ENCODE results near the gene SNAP29. TPM values are rescaled to one million over a fixed set of nuclear protein-coding genes. Genes with fewer than 3 reads are reported as not detected.
"Not testable (repeated sequence)": the region's sequence is repeated elsewhere in the genome, so short reads cannot be mapped to it uniquely, and the experiment has no call there.

Gene SNAP29
- total and polyA plus RNA-seq, 4 experiments from 2014 or later: 18.8 to 27.8 (median 25.3) TPM

DNA sequence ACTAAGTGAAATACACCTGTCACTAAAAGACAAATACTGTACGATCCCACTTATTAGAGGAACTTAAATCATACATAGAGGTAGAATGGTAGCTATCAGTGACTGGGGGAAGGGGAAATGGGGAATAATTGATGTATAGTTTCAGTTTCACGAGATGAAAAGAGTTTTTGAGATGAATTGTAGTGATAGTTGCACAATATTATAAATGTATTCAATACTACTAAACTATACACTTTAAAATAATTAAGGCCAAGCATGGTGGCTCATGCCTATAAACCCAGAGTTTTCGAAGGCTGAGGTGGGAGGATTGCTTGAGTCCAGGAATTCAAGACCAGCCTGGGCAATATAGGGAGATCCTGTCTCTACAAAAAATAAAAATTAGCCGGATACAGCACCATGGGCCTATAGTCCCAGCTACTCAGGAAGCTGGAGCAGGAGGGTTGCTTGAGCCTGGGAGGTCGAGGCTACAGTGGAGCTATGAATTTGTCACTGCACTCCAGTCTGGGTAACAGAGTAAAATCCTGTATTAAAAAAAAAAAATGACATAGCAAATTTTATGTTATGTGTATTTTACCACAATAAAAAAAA is 44.5 kb upstream of the SNAP29 start:
- no peaks in the 10 kb centered on the region for H3K27me3 Mint-ChIP-seq
- Histone ChIP-seq H3K4me1 (ENCODE audit: insufficient read depth, low read length) (no peaks in the 10 kb centered on the region), H3K36me3 (ENCODE audit: insufficient read depth, low read length) (peaks cover 44% of the 10 kb centered on the region), H3K4me3 (ENCODE audit: low read length in 2 of 2) (no peak overlapping the region), H3K27me3 (ENCODE audit: insufficient read depth, low read length) (no peaks in the 10 kb centered on the region), H3K9me3 (ENCODE audit: control insufficient read depth in 1 of 2, low read length in 2 of 2) (no peaks in the 10 kb centered on the region), H3K27ac (ENCODE audit: low read depth, low read length) (no peak overlapping the region)
- peaks cover 59 to 78% of the 10 kb centered on the region in 2 donors for H3K36me3 Mint-ChIP-seq
- H3K4me1 Mint-ChIP-seq: peaks cover 0 to 2% (median 0%) of the 10 kb centered on the region in 4 donors
- CTCF ChIA-PET (ENCODE audit: partially characterized antibody): no interaction called here
- H3K27ac Mint-ChIP-seq: peak overlapping the region in 1 of 7 donors; percentile 36
- no peaks in the 10 kb centered on the region for H3K9me3 Mint-ChIP-seq
- intact Hi-C loops (cut with micrococcal nuclease): no loop called here
- POLR2A ChIA-PET (ENCODE audit: partially characterized antibody): no interaction called here
- no peak for DNase-seq
- H3K4me3 Mint-ChIP-seq: peak overlapping the region in 1 of 8 donors; percentile 52

GRCh38 chr22:20815477-20816050 is 43.2 kb upstream of the SNAP29 start:
- Histone ChIP-seq H3K27me3 (ENCODE audit: insufficient read depth, low read length) (no peaks in the 10 kb centered on the region), H3K27ac (ENCODE audit: low read depth, low read length) (no peak overlapping the region), H3K4me1 (ENCODE audit: insufficient read depth, low read length) (no peaks in the 10 kb centered on the region), H3K36me3 (ENCODE audit: insufficient read depth, low read length) (peaks cover 48% of the 10 kb centered on the region), H3K9me3 (ENCODE audit: control insufficient read depth in 1 of 2, low read length in 2 of 2) (no peaks in the 10 kb centered on the region), H3K4me3 (ENCODE audit: low read length in 2 of 2) (no peak overlapping the region)
- intact Hi-C loops (cut with micrococcal nuclease): no loop called here
- Mint-ChIP-seq H3K9me3 (no peaks in the 10 kb centered on the region), H3K27me3 (no peaks in the 10 kb centered on the region), H3K27ac (peak overlapping the region in 4 of 7 donors; percentile 0 to 77 (median 8)), H3K4me1 (peaks cover 0 to 2% (median 0%) of the 10 kb centered on the region in 4 donors), H3K4me3 (no peak overlapping the region), H3K36me3 (peaks cover 62 to 79% of the 10 kb centered on the region in 2 donors)
- DNase-seq: no peak
- CTCF ChIA-PET (ENCODE audit: partially characterized antibody): interaction anchor here (0.7 kb wide), 1 partner anchor 14 kb away, joined by 3 read pairs; no protein-coding TSS in a partner anchor
- POLR2A ChIA-PET (ENCODE audit: partially characterized antibody): no interaction called here

- Histone ChIP-seq H3K27me3 (ENCODE audit: insufficient read depth, low read length) (no peaks in the 10 kb centered on the region), H3K27ac (ENCODE audit: low read depth, low read length) (no peak overlapping the region), H3K4me1 (ENCODE audit: insufficient read depth, low read length) (no peaks in the 10 kb centered on the region), H3K9me3 (ENCODE audit: control insufficient read depth in 1 of 2, low read length in 2 of 2) (no peaks in the 10 kb centered on the region), H3K4me3 (ENCODE audit: low read length in 2 of 2) (no peak overlapping the region), H3K36me3 (ENCODE audit: insufficient read depth, low read length) (peaks cover 43% of the 10 kb centered on the region)
- DNase-seq: no peak
- H3K27me3 Mint-ChIP-seq: no peaks in the 10 kb centered on the region
- H3K27ac Mint-ChIP-seq: peak overlapping the region in 1 of 7 donors; percentile 53
- intact Hi-C loops (cut with micrococcal nuclease): no loop called here
- H3K4me1 Mint-ChIP-seq: no peaks in the 10 kb centered on the region
- peaks cover 56 to 73% of the 10 kb centered on the region in 2 donors for H3K36me3 Mint-ChIP-seq
- no peak overlapping the region for H3K4me3 Mint-ChIP-seq
- ChIA-PET CTCF (ENCODE audit: partially characterized antibody) (interaction anchor here (1.2 kb wide), 1 partner anchor 32 kb away, joined by 4 read pairs; no protein-coding TSS in a partner anchor), POLR2A (ENCODE audit: partially characterized antibody) (interaction anchor here (0.6 kb wide), 1 partner anchor 20 kb away, joined by 5 read pairs; no protein-coding TSS in a partner anchor)
- H3K9me3 Mint-ChIP-seq: no peaks in the 10 kb centered on the region
Measured at GRCh38 chr22:20816559-20816958, 42.2 kb upstream of the SNAP29 start.

DNA sequence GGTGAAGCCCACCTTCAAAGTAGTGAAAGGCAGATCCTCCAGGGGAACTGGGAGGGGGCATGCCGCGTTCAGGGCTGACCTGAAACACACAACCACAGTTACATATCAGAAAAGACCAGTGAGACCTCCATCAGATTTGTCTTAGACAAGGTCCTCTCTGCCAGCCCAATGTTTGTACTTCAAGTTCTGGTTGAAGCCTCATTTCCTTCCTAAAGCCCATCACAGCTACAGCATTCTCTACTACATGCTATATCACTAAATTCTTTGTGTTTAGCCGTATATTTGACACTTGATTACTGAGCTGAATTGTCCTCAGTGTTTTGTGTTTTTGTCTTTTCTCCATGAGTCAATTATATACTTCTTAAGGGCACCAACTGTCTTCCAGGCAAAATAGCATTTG is 40.3 kb upstream of the SNAP29 start:
- peaks cover 49% of the 10 kb centered on the region for H3K36me3 ChIP-seq (ENCODE audit: insufficient read depth, low read length)
- no peaks in the 10 kb centered on the region for H3K9me3 Mint-ChIP-seq
- peak overlapping the region in 1 of 7 donors; percentile 39 for H3K27ac Mint-ChIP-seq
- H3K27me3 ChIP-seq (ENCODE audit: insufficient read depth, low read length): no peaks in the 10 kb centered on the region
- no peaks in the 10 kb centered on the region for H3K27me3 Mint-ChIP-seq
- no peak for DNase-seq
- H3K9me3 ChIP-seq (ENCODE audit: control insufficient read depth in 1 of 2, low read length in 2 of 2): no peaks in the 10 kb centered on the region
- H3K27ac ChIP-seq (ENCODE audit: low read depth, low read length): no peak overlapping the region
- intact Hi-C loops (cut with micrococcal nuclease): no loop called here
- H3K4me1 Mint-ChIP-seq: no peaks in the 10 kb centered on the region
- no peak overlapping the region for H3K4me3 Mint-ChIP-seq
- ChIA-PET CTCF (ENCODE audit: partially characterized antibody) (no interaction called here), POLR2A (ENCODE audit: partially characterized antibody) (no interaction called here)
- H3K36me3 Mint-ChIP-seq: peaks cover 50 to 67% of the 10 kb centered on the region in 2 donors
- no peaks in the 10 kb centered on the region for H3K4me1 ChIP-seq (ENCODE audit: insufficient read depth, low read length)
- no peak overlapping the region for H3K4me3 ChIP-seq (ENCODE audit: low read length in 2 of 2)

GRCh38 chr22:20819471-20819870 is 39.3 kb upstream of the SNAP29 start:
- intact Hi-C loops (cut with micrococcal nuclease): no loop called here

GRCh38 chr22:20821717-20822239 is 37.0 kb upstream of the SNAP29 start:
- H3K4me1 Mint-ChIP-seq; H3K4me3 ChIP-seq (ENCODE audit: low read length in 2 of 2); H3K27ac Mint-ChIP-seq; H3K27me3 Mint-ChIP-seq; H3K9me3 ChIP-seq (ENCODE audit: control insufficient read depth in 1 of 2, low read length in 2 of 2); H3K4me3 Mint-ChIP-seq; DNase-seq; H3K27ac ChIP-seq (ENCODE audit: low read depth, low read length); H3K27me3 ChIP-seq (ENCODE audit: insufficient read depth, low read length); H3K4me1 ChIP-seq (ENCODE audit: insufficient read depth, low read length); H3K9me3 Mint-ChIP-seq; POLR2A ChIA-PET (ENCODE audit: partially characterized antibody); intact Hi-C loops (cut with micrococcal nuclease): not testable (repeated sequence)
- peaks cover 50% of the 10 kb centered on the region for H3K36me3 ChIP-seq (ENCODE audit: insufficient read depth, low read length)
- H3K36me3 Mint-ChIP-seq: peaks cover 52 to 69% of the 10 kb centered on the region in 2 donors
- CTCF ChIA-PET (ENCODE audit: partially characterized antibody): interaction anchor here (0.7 to 1.0 kb wide), 2 partner anchors 22 to 38 kb away, joined by 3 read pairs; no protein-coding TSS in a partner anchor

More at GRCh38 chr22:20819471-20819870, 39.3 kb upstream of the SNAP29 start:
- peaks cover 51% of the 10 kb centered on the region for H3K36me3 ChIP-seq (ENCODE audit: insufficient read depth, low read length)
- DNase-seq: no peak
- H3K27ac ChIP-seq (ENCODE audit: low read depth, low read length): no peak overlapping the region
- Mint-ChIP-seq H3K4me3 (no peak overlapping the region), H3K36me3 (peaks cover 52 to 65% of the 10 kb centered on the region in 2 donors), H3K27ac (no peak overlapping the region), H3K4me1 (no peaks in the 10 kb centered on the region), H3K27me3 (no peaks in the 10 kb centered on the region), H3K9me3 (no peaks in the 10 kb centered on the region)
- H3K27me3 ChIP-seq (ENCODE audit: insufficient read depth, low read length): no peaks in the 10 kb centered on the region
- CTCF ChIA-PET (ENCODE audit: partially characterized antibody): no interaction called here
- H3K4me1 ChIP-seq (ENCODE audit: insufficient read depth, low read length): no peaks in the 10 kb centered on the region
- no peak overlapping the region for H3K4me3 ChIP-seq (ENCODE audit: low read length in 2 of 2)
- H3K9me3 ChIP-seq (ENCODE audit: control insufficient read depth in 1 of 2, low read length in 2 of 2): no peaks in the 10 kb centered on the region
- POLR2A ChIA-PET (ENCODE audit: partially characterized antibody): no interaction called here

DNA sequence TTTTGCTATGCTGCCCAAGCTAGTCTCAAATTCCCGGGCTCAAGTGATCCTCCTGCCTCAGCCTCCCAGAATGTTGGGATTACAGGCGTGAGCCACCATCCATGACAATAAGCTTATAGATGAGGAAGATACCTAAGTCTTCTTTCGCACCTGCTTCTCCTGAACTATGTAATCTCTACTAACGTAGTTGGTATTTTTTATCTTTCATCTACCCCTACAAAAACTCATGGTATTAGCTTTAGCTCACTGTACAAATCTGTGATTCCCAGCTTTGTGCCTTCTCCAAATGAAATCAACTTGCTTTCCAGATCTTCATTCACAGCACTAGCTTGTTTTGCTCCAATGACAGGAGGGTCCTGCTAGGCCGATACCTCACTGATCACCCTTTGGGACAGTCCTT is 36.6 kb upstream of the SNAP29 start:
- H3K4me3 Mint-ChIP-seq: no peak overlapping the region
- peak overlapping the region in 3 of 7 donors; percentile 23 to 59 (median 25) for H3K27ac Mint-ChIP-seq
- no peaks in the 10 kb centered on the region for H3K27me3 ChIP-seq (ENCODE audit: insufficient read depth, low read length)
- no peaks in the 10 kb centered on the region for H3K9me3 ChIP-seq (ENCODE audit: control insufficient read depth in 1 of 2, low read length in 2 of 2)
- POLR2A ChIA-PET (ENCODE audit: partially characterized antibody): no interaction called here
- no peak overlapping the region for H3K27ac ChIP-seq (ENCODE audit: low read depth, low read length)
- no peak for DNase-seq
- H3K4me1 Mint-ChIP-seq: no peaks in the 10 kb centered on the region
- H3K4me3 ChIP-seq (ENCODE audit: low read length in 2 of 2): no peak overlapping the region
- no peaks in the 10 kb centered on the region for H3K9me3 Mint-ChIP-seq
- CTCF ChIA-PET (ENCODE audit: partially characterized antibody): interaction anchor here (0.7 to 1.0 kb wide), 2 partner anchors 22 to 38 kb away, joined by 3 read pairs; no protein-coding TSS in a partner anchor
- intact Hi-C loops (cut with micrococcal nuclease): no loop called here
- H3K36me3 Mint-ChIP-seq: peaks cover 52 to 69% of the 10 kb centered on the region in 2 donors
- no peaks in the 10 kb centered on the region for H3K4me1 ChIP-seq (ENCODE audit: insufficient read depth, low read length)
- no peaks in the 10 kb centered on the region for H3K27me3 Mint-ChIP-seq
- H3K36me3 ChIP-seq (ENCODE audit: insufficient read depth, low read length): peaks cover 45% of the 10 kb centered on the region
